Caco-2 (cell line): Measurements from ENCODE around the gene FIGNL1. TPM values are rescaled to one million over a fixed set of nuclear protein-coding genes. Genes with fewer than 3 reads are reported as not detected.

Source experiments
- BruUV-seq: library from RNA; stranded (reverse); fragments of 400-500 nt; replicated peaks from 2 replicates; lab custom pipeline; 2021; lab: Mats Ljungman, UMichigan
- CTCF ChIA-PET: fragments of 300-600 bp; sonication (Branson Sonifier 250); formaldehyde crosslinking; loops from one replicate; lab custom pipeline; 2022; ENCODE audit warnings: antibody characterized with exemption; lab: Charles Lee
- POLR2A ChIA-PET: fragments of 300-600 bp; sonication (Branson Sonifier 250); formaldehyde crosslinking; loops from one replicate; lab custom pipeline; 2022; ENCODE audit warnings: antibody characterized with exemption; lab: Charles Lee
- DNase-seq, 2 experiments: peaks; one replicate each; pipeline versions ENCODE4 v3.0.0 to v3.0.0-alpha.2; 2020 to 2022
- H3K27me3 ChIP-seq: replicated peaks from 2 replicates; pipeline ENCODE4 v1.6.0; 2011; ENCODE audit warnings: low read length; ENCODE audit not compliant: control insufficient read depth, insufficient read depth
- H3K36me3 ChIP-seq: 2 replicates; pipeline ENCODE4 v1.5.1; 2011; ENCODE audit warnings: low read length; ENCODE audit not compliant: control insufficient read depth, insufficient read depth
- H3K4me1 ChIP-seq: fragments of 250-450 bp; sonication (Bioruptor Pico); 2 replicates; pipeline ENCODE4 v1.5.1; 2020; ENCODE audit warnings: mild to moderate bottlenecking
- H3K4me3 ChIP-seq: 2 replicates; pipeline ENCODE4 v1.5.1; 2011; ENCODE audit warnings: low read depth, mild to moderate bottlenecking, control low read depth, low read length
- H3K9me3 ChIP-seq: fragments of 250-450 bp; sonication (Bioruptor Pico); 2 replicates; pipeline ENCODE4 v1.5.1; 2020; ENCODE audit warnings: mild to moderate bottlenecking, moderate library complexity
- H3K27ac Mint-ChIP-seq: one replicate; pipeline ENCODE4 v1.8.0; 2022; ENCODE audit warnings: mixed read lengths; ENCODE audit not compliant: unreplicated experiment
- H3K27me3 Mint-ChIP-seq: one replicate; pipeline ENCODE4 v1.8.0; 2022; ENCODE audit warnings: mixed read lengths; ENCODE audit not compliant: insufficient read depth, unreplicated experiment
- H3K36me3 Mint-ChIP-seq: one replicate; pipeline ENCODE4 v1.8.0; 2022; ENCODE audit warnings: mild to moderate bottlenecking, mixed read lengths; ENCODE audit not compliant: insufficient read depth, unreplicated experiment
- H3K4me1 Mint-ChIP-seq: one replicate; pipeline ENCODE4 v1.8.0; 2022; ENCODE audit warnings: low read depth, mixed read lengths; ENCODE audit not compliant: unreplicated experiment
- H3K4me3 Mint-ChIP-seq: one replicate; pipeline ENCODE4 v1.8.0; 2022; ENCODE audit warnings: mild to moderate bottlenecking, moderate library complexity, mixed read lengths; ENCODE audit not compliant: unreplicated experiment
- H3K9me3 Mint-ChIP-seq: one replicate; pipeline ENCODE4 v1.8.0; 2022; ENCODE audit warnings: mixed read lengths; ENCODE audit not compliant: unreplicated experiment
- intact Hi-C: fragments of 100-400 bp; cut with micrococcal nuclease; formaldehyde crosslinking; loops from one replicate; pipeline ENCODE4 v1.10.0; 2022; ENCODE audit not compliant: unreplicated experiment
- total RNA-seq: library from RNA; stranded (reverse); gene quantifications from 2 replicates; pipeline ENCODE4 v1.2.3, GENCODE V29; 2022
- TF ChIP-seq, protein P1 (sequence below), 2 experiments: fragments of 200-600 bp in 1 of 2; IDR thresholded peaks; 1 replicate in 1 of 2; 2 replicates in 1 of 2; pipeline versions ENCODE4 v1.5.1 to v1.8.0; 2011 to 2022; ENCODE audit warnings: antibody characterized with exemption in 1 of 2, control low read depth in 1 of 2, inconsistent platforms in 1 of 2, low read depth in 1 of 2, low read length in 1 of 2, mild to moderate bottlenecking in 1 of 2, moderate library complexity in 1 of 2; ENCODE audit not compliant: insufficient read depth in 1 of 2, severe bottlenecking in 1 of 2, unreplicated experiment in 1 of 2

The FIGNL1 gene
- total RNA-seq, 1 experiment from 2014 or later: 47.2 TPM

DNA sequence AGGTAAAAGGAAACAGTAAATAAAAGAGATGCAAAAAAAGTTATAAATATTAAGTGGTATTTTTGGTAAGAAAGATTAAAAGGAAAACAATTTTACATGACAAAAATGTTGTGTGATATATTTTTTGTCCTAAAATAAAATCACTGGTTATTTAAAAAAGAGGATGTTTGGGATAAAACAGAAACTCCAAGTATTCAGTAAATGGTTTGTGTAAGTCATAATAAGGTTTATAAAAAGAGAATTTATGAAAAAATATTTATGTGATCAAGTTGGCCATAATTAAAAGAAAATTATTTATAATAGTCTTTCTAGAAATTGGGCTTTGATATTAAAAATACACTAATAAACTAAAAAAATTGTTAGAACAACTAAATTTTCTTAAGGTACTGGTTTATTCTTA is 38.2 kb upstream of the FIGNL1 start:
- no peaks in the 10 kb centered on the region; the same call in 1 of the 2 replicates for H3K36me3 ChIP-seq
- H3K27me3 Mint-ChIP-seq: no peaks in the 10 kb centered on the region
- peaks cover 22% of the 10 kb centered on the region for H3K9me3 ChIP-seq
- H3K27ac Mint-ChIP-seq: no peak overlapping the region
- DNase-seq: no peak
- TF ChIP-seq, protein P1, sequence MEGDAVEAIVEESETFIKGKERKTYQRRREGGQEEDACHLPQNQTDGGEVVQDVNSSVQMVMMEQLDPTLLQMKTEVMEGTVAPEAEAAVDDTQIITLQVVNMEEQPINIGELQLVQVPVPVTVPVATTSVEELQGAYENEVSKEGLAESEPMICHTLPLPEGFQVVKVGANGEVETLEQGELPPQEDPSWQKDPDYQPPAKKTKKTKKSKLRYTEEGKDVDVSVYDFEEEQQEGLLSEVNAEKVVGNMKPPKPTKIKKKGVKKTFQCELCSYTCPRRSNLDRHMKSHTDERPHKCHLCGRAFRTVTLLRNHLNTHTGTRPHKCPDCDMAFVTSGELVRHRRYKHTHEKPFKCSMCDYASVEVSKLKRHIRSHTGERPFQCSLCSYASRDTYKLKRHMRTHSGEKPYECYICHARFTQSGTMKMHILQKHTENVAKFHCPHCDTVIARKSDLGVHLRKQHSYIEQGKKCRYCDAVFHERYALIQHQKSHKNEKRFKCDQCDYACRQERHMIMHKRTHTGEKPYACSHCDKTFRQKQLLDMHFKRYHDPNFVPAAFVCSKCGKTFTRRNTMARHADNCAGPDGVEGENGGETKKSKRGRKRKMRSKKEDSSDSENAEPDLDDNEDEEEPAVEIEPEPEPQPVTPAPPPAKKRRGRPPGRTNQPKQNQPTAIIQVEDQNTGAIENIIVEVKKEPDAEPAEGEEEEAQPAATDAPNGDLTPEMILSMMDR (IDR thresholded peaks at IDR 0.05; ENCODE audit: insufficient read depth in 1 of 2, low read depth in 1 of 2, low read length in 1 of 2, severe bottlenecking in 1 of 2, unreplicated experiment in 1 of 2): no peak
- no TSS peak for BruUV-seq
- no peak overlapping the region for H3K4me3 Mint-ChIP-seq
- ChIA-PET POLR2A (no interaction called here), CTCF (no interaction called here)
- H3K4me3 ChIP-seq: no peak overlapping the region
- peaks cover 30% of the 10 kb centered on the region for H3K36me3 Mint-ChIP-seq
- peaks cover 9% of the 10 kb centered on the region for H3K4me1 ChIP-seq
- intact Hi-C loops: no loop called here
- H3K4me1 Mint-ChIP-seq: peaks cover 11% of the 10 kb centered on the region
- H3K9me3 Mint-ChIP-seq: peaks cover 5% of the 10 kb centered on the region
- no peaks in the 10 kb centered on the region for H3K27me3 ChIP-seq

GRCh38 chr7:50486512-50486911 is 36.4 kb upstream of the FIGNL1 start:
- CTCF ChIA-PET: interaction anchor here (0.6 kb wide), 1 partner anchor 117 kb away, joined by 5 read pairs; no protein-coding TSS in a partner anchor
- Histone ChIP-seq H3K4me3 (no peak overlapping the region), H3K36me3 (no peaks in the 10 kb centered on the region; the same call in 1 of the 2 replicates), H3K4me1 (no peaks in the 10 kb centered on the region), H3K27me3 (no peaks in the 10 kb centered on the region), H3K9me3 (peaks cover 22% of the 10 kb centered on the region)
- Mint-ChIP-seq H3K27ac (no peak overlapping the region), H3K9me3 (no peaks in the 10 kb centered on the region), H3K36me3 (peaks cover 19% of the 10 kb centered on the region), H3K27me3 (no peaks in the 10 kb centered on the region), H3K4me3 (no peak overlapping the region), H3K4me1 (peaks cover 10% of the 10 kb centered on the region)
- no peak for DNase-seq
- no TSS peak for BruUV-seq
- TF ChIP-seq, protein P1 (IDR thresholded peaks at IDR 0.05; ENCODE audit: insufficient read depth in 1 of 2, low read depth in 1 of 2, low read length in 1 of 2, severe bottlenecking in 1 of 2, unreplicated experiment in 1 of 2): no peak
- intact Hi-C loops: no loop called here
- POLR2A ChIA-PET: no interaction called here

GRCh38 chr7:50481867-50482266 is 31.7 kb upstream of the FIGNL1 start:
- CTCF ChIA-PET: no interaction called here
- intact Hi-C loops: no loop called here

More at GRCh38 chr7:50481867-50482266, 31.7 kb upstream of the FIGNL1 start:
- H3K9me3 ChIP-seq: no peaks in the 10 kb centered on the region
- TF ChIP-seq, protein P1 (IDR thresholded peaks at IDR 0.05; ENCODE audit: insufficient read depth in 1 of 2, low read depth in 1 of 2, low read length in 1 of 2, severe bottlenecking in 1 of 2, unreplicated experiment in 1 of 2): peak in 1 of 2 experiments; percentile 4
- BruUV-seq: no TSS peak
- peak in 1 of 2 experiments; percentile 32 for DNase-seq
- Mint-ChIP-seq H3K4me1 (peaks cover 18% of the 10 kb centered on the region), H3K9me3 (no peaks in the 10 kb centered on the region), H3K27ac (no peak overlapping the region), H3K36me3 (peaks cover 16% of the 10 kb centered on the region), H3K4me3 (no peak overlapping the region), H3K27me3 (no peaks in the 10 kb centered on the region)
- POLR2A ChIA-PET: no interaction called here
- H3K27me3 ChIP-seq: no peaks in the 10 kb centered on the region
- peaks cover 3% of the 10 kb centered on the region for H3K36me3 ChIP-seq
- H3K4me1 ChIP-seq: peaks cover 10% of the 10 kb centered on the region; the same call in 1 of the 2 replicates
- no peak overlapping the region for H3K4me3 ChIP-seq
